Heart left ventricle (tissue), 13 donors: ENCODE measurements around the gene CBLIF.

Experiments
- POLR2A ChIP-seq, 2 donors: fragments of 450-650 bp; IDR thresholded peaks; one replicate each; pipeline ENCODE4 v1.6.1; 2017; ENCODE audit warnings: antibody characterized with exemption in 2 of 2, mild to moderate bottlenecking in 2 of 2, moderate library complexity in 2 of 2
- TF ChIP-seq, protein P1 (sequence below), 12 donors: fragments of 200-600 bp; sonication (generic) in 4 of 12; IDR thresholded peaks; one replicate each; pipeline versions ENCODE4 v1.5.0 to v1.8.0; 2018 to 2022; ENCODE audit warnings: antibody characterized with exemption in 12 of 12, mild to moderate bottlenecking in 5 of 12
- donor health status: ischemic (EF 13 %, LVEDD 7.1; RV severe dilation, severe dysfunction).
- donor health status: DM: no; HTN: yes; CAD: no.
- donor health status: DM: no; HTN: no; CAD: no.
- donor health status: ischemic (EF 25% LVEDD 6.9; RV normal size, moderate dysfunction).
- donor health status: ischemic (EF 25% LVEDD 5.7; RV mildly dilated, moderate dysfunction).
- donor health status: ischemic (EF 35%, LVEDD 5.7; RV mildly dilated, moderate dysfunction).
- donor health status: nonischemic (EF 11% LVEDD 7.7; RV severe dilation, severe dysfunction).
- donor health status: DM: yes; HTN: yes; CAD: no.
- donor health status: PGD.
- donor health status: ischemic (EF 29% LVEDD 5.4; RV normal size, mild dysfunction).
- donor health status: nonischemic (EF 23%, LVEDD 6.1; RV moderate dilation, normal function).

DNA sequence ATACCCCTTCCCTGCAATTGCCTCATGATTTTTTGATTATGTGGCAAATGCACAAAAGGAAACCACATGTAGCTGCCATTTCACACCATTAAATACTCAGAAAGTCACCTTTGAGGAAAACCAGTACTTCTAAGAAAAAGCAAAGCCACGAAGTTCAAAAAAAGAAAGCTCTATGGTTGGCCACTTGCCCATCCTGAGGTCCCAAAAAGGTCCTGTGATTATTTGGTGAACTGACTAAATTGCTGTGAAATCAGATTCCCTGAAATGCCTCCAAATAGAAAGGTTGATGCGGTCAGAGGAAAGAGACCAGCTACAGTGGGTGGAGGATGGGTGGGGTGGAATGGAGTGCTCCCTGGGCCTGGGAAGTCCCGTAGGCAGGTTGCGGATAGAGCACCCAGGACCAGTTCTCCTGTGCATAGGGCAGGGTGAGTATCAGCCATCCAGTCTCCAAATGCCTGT, 61.6 kb downstream of the CBLIF start:
- TF ChIP-seq, protein P1, sequence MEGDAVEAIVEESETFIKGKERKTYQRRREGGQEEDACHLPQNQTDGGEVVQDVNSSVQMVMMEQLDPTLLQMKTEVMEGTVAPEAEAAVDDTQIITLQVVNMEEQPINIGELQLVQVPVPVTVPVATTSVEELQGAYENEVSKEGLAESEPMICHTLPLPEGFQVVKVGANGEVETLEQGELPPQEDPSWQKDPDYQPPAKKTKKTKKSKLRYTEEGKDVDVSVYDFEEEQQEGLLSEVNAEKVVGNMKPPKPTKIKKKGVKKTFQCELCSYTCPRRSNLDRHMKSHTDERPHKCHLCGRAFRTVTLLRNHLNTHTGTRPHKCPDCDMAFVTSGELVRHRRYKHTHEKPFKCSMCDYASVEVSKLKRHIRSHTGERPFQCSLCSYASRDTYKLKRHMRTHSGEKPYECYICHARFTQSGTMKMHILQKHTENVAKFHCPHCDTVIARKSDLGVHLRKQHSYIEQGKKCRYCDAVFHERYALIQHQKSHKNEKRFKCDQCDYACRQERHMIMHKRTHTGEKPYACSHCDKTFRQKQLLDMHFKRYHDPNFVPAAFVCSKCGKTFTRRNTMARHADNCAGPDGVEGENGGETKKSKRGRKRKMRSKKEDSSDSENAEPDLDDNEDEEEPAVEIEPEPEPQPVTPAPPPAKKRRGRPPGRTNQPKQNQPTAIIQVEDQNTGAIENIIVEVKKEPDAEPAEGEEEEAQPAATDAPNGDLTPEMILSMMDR (IDR thresholded peaks at IDR 0.05) = no peak
- TF ChIP-seq POLR2A (IDR thresholded peaks at IDR 0.05) = no peak
